Right forelimb (tissue), 1 donor: ENCODE data around the gene LMAN1L.

Experiments used
- DNase-seq: peaks from one replicate; pipeline ENCODE4 v3.0.0-alpha.2; 2018

LMAN1L gene

GRCh38 chr15:74838746-74839525 is 26.3 kb downstream of the LMAN1L start:
- no peak for DNase-seq

- DNase-seq = no peak
Observed at GRCh38 chr15:74839526-74840395, 27.1 kb downstream of the LMAN1L start.

GRCh38 chr15:74840851-74841775 is 28.5 kb downstream of the LMAN1L start:
- DNase-seq = no peak

- no peak for DNase-seq
Observed at GRCh38 chr15:74841891-74842373, 29.3 kb downstream of the LMAN1L start.

GRCh38 chr15:74842581-74843444 is 30.2 kb downstream of the LMAN1L start, which contains the start of gene ULK3:
Gene ULK3, minus strand, starts transcription at chr15:74843156. Its CDS starts 51 bp downstream, at chr15:74843105.
- DNase-seq = peak; percentile 92

- no peak for DNase-seq
Observed at GRCh38 chr15:74843445-74843828, 30.8 kb downstream of the LMAN1L start.

- DNase-seq = no peak
Observed at GRCh38 chr15:74843891-74844299, 31.3 kb downstream of the LMAN1L start.

- no peak for DNase-seq
Observed at GRCh38 chr15:74844319-74845207, 31.9 kb downstream of the LMAN1L start.

GRCh38 chr15:74845208-74845568 is 32.6 kb downstream of the LMAN1L start:
- no peak for DNase-seq

GRCh38 chr15:74845581-74845980 is 32.9 kb downstream of the LMAN1L start:
- DNase-seq = no peak

GRCh38 chr15:74847432-74847831 is 34.8 kb downstream of the LMAN1L start:
- no peak for DNase-seq

GRCh38 chr15:74850393-74850792 is 37.8 kb downstream of the LMAN1L start:
- DNase-seq = no peak

GRCh38 chr15:74851960-74852359 is 39.3 kb downstream of the LMAN1L start:
- DNase-seq = no peak

- no peak for DNase-seq
Observed at GRCh38 chr15:74854453-74855022, 41.9 kb downstream of the LMAN1L start.

- DNase-seq = no peak
Observed at GRCh38 chr15:74855857-74856256, 43.2 kb downstream of the LMAN1L start.

- no peak for DNase-seq
Observed at GRCh38 chr15:74856537-74856936, 43.9 kb downstream of the LMAN1L start.

GRCh38 chr15:74857082-74857655 is 44.5 kb downstream of the LMAN1L start:
- no peak for DNase-seq

GRCh38 chr15:74857671-74858368 is 45.2 kb downstream of the LMAN1L start:
- no peak for DNase-seq

GRCh38 chr15:74858369-74858740 is 45.7 kb downstream of the LMAN1L start:
- no peak for DNase-seq
